HepG2 (cell line): Measurements from ENCODE around the gene TMEM223. TPM values are rescaled to one million over a fixed set of nuclear protein-coding genes. Genes with fewer than 3 reads are reported as not detected.

Source experiments
- EP300 ChIP-seq, 3 experiments: sonication (generic) in 1 of 3; formaldehyde crosslinking in 1 of 3; IDR thresholded peaks; 2 replicates each; pipeline versions ENCODE4 v1.5.1 to v1.6.1; 2011 to 2020; ENCODE audit warnings: low read depth in 2 of 3, low read length in 2 of 3, borderline replicate concordance in 1 of 3, improper control_type of control experiment in 1 of 3, mild to moderate bottlenecking in 1 of 3, missing genetic modification reagents in 1 of 3, moderate library complexity in 1 of 3
- IKZF4 ChIP-seq: sonication (generic); formaldehyde crosslinking; IDR thresholded peaks from 2 replicates; pipeline ENCODE4 v1.5.1; 2020; ENCODE audit warnings: borderline replicate concordance, mild to moderate bottlenecking, low read depth, missing genetic modification reagents; ENCODE audit errors: not compliant biosample characterization
- JDP2 ChIP-seq: sonication (generic); formaldehyde crosslinking; IDR thresholded peaks from 2 replicates; pipeline ENCODE4 v1.8.1; 2022; ENCODE audit warnings: missing genetic modification reagents, borderline replicate concordance
- LCORL ChIP-seq, 2 experiments: fragments of 450-650 bp in 1 of 2; sonication (generic) in 1 of 2; formaldehyde crosslinking in 1 of 2; IDR thresholded peaks; 2 replicates each; pipeline versions ENCODE4 v1.5.0 to v1.6.1; 2017 to 2020; ENCODE audit warnings: antibody characterized with exemption in 1 of 2, missing genetic modification reagents in 1 of 2
- NFRKB ChIP-seq: fragments of 450-650 bp; IDR thresholded peaks from 2 replicates; pipeline ENCODE4 v1.6.1; 2017
- NR2F6 ChIP-seq, 2 experiments: IDR thresholded peaks; 2 replicates each; pipeline ENCODE4 v1.6.1; 2016; ENCODE audit warnings: antibody characterized with exemption in 1 of 2, mild to moderate bottlenecking in 1 of 2
- SATB2 ChIP-seq: sonication (generic); formaldehyde crosslinking; IDR thresholded peaks from 2 replicates; pipeline ENCODE4 v1.5.0; 2020; ENCODE audit warnings: missing genetic modification reagents
- THYN1 ChIP-seq: sonication (generic); formaldehyde crosslinking; IDR thresholded peaks from 2 replicates; pipeline ENCODE4 v1.8.1; 2023; ENCODE audit warnings: low read depth, mild to moderate bottlenecking, moderate library complexity, missing genetic modification reagents, borderline replicate concordance
- ZNF136 ChIP-seq: sonication (generic); formaldehyde crosslinking; IDR thresholded peaks from 2 replicates; pipeline ENCODE4 v1.8.1; 2022; ENCODE audit warnings: low read depth, mild to moderate bottlenecking, moderate library complexity, missing genetic modification reagents
- ZNF335 ChIP-seq: sonication (generic); formaldehyde crosslinking; IDR thresholded peaks from 2 replicates; pipeline ENCODE4 v1.4.0; 2020; ENCODE audit warnings: missing genetic modification reagents
- ZNF33A ChIP-seq: sonication (generic); formaldehyde crosslinking; IDR thresholded peaks from 2 replicates; pipeline ENCODE4 v1.5.1; 2020; ENCODE audit warnings: missing genetic modification reagents, mild to moderate bottlenecking, moderate library complexity, borderline replicate concordance
- ZNF430 ChIP-seq: sonication (generic); formaldehyde crosslinking; IDR thresholded peaks from 2 replicates; pipeline ENCODE4 v1.9.0; 2021; ENCODE audit warnings: mild to moderate bottlenecking, missing genetic modification reagents
- ZNF446 ChIP-seq: sonication (generic); formaldehyde crosslinking; IDR thresholded peaks from 2 replicates; pipeline ENCODE4 v1.5.0; 2020; ENCODE audit warnings: mild to moderate bottlenecking, missing genetic modification reagents
- ZNF556 ChIP-seq: sonication (generic); formaldehyde crosslinking; IDR thresholded peaks from 2 replicates; pipeline ENCODE4 v1.4.0; 2020; ENCODE audit warnings: mild to moderate bottlenecking, missing genetic modification reagents, borderline replicate concordance
- polyA plus RNA-seq, 8 experiments: library from polyadenylated mRNA; depleted of rRNA in 3 of 8; stranded (reverse) in 7 of 8; unstranded in 1 of 8; fragments of >200 nt; fragmentation: Illumina TruSeq in 4 of 8; extraction: Trizol in 4 of 8; gene quantifications; 2 replicates each; pipeline versions ENCODE4 v1.2.1 to v1.2.3, GENCODE V29; 2011 to 2016; ENCODE audit warnings: low read depth in 4 of 8, missing spikeins in 1 of 8, mixed read lengths in 1 of 8; ENCODE audit not compliant: insufficient read depth in 1 of 8
- total RNA-seq, 5 experiments: library from RNA; depleted of rRNA; stranded (reverse); fragments of >200 nt; fragmentation: Illumina TruSeq; extraction: Trizol; gene quantifications; 2 replicates each; pipeline ENCODE4 v1.2.3, GENCODE V29; 2016; ENCODE audit warnings: low read depth in 1 of 5
- TF ChIP-seq, protein P1 (sequence below): sonication (generic); formaldehyde crosslinking; IDR thresholded peaks from 2 replicates; pipeline ENCODE4 v1.4.0; 2020; ENCODE audit warnings: missing genetic modification reagents
- TF ChIP-seq, protein P2 (sequence below), 2 experiments: IDR thresholded peaks; 2 replicates each; pipeline ENCODE4 v1.6.1; 2011 to 2012; ENCODE audit warnings: low read length in 2 of 2, borderline replicate concordance in 1 of 2, low read depth in 1 of 2, mild to moderate bottlenecking in 1 of 2, moderate library complexity in 1 of 2

TMEM223 gene
- total and polyA plus RNA-seq, 2 of the 13 experiments (the other 11 are each of a cell fraction or from before 2014, with no cell fraction given) = 19.5 to 24.9 TPM

DNA sequence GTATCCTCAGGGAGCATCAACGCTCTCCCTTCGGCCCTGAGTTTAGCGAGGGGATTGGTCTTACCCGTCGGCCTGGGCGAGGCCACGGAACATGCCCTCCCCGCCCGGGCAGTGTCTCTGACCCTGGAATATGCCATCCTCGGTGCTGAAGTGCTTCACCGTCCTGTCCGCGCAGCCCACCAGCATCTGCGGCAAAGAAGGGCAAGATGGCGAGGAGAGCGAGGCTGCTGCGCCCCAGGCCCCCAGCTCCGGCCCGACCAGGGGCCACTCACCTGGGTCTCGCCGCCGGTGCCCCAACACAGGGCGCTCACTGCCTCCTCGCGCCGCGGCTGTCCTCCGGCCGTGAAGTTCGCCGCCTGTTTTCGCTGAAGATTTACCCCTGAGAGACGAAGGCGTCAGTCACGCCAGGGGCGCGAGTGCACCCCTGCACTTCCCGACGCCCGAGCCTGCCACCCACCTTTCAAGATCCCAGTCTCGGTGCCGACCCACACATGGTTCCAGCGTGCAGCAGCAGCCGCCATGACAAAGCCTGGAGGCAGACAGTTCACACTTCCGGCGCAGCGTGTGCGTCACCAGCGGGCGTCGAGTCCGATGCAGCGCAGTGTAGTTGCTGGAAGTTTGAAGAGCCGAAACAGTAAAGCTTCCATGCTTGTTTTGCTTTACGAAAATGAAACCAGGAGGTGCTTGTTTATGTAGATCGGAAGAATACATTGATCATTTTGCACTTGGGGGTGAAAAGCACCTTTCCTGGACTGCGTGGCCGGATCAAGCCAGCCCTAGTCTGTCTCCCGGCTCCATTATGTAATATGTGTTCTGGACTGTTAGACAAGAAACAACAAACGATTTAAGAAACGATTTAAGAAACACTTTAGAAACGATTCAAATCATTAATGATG lies 47.5 kb upstream of the TMEM223 start, which contains the start of gene WDR74 (continued):
- TF ChIP-seq EP300 (IDR thresholded peaks at IDR 0.05; ENCODE audit: low read depth in 2 of 2, low read length in 2 of 2) (no peak; a peak in 1 of 4 replicates), EP300 (CRISPR knock-in tag; IDR thresholded peaks at IDR 0.05; ENCODE audit: borderline replicate concordance) (no peak; the same call in 1 of the 2 replicates), THYN1 (no peak), ZNF136 (CRISPR knock-in tag) (no peak), LCORL (IDR thresholded peaks at IDR 0.05) (no peak), LCORL (CRISPR knock-in tag; IDR thresholded peaks at IDR 0.05) (peak; percentile 67; the same call in 1 of the 2 replicates), NR2F6 (IDR thresholded peaks at IDR 0.05) (no peak), NR2F6 (CRISPR knock-in tag; IDR thresholded peaks at IDR 0.05) (peak; percentile 63; the same call in 1 of the 2 replicates), IKZF4 (CRISPR knock-in tag) (no peak), JDP2 (no peak), ZNF335 (CRISPR knock-in tag) (peak; percentile 72), NFRKB (peak; percentile 62), ZNF33A (CRISPR knock-in tag) (no peak), ZNF446 (CRISPR knock-in tag) (no peak), ZNF430 (CRISPR knock-in tag) (peak; percentile 46; the same call in 1 of the 2 replicates), SATB2 (CRISPR knock-in tag) (no peak), ZNF556 (CRISPR knock-in tag) (peak; percentile 69; the same call in 1 of the 2 replicates)
- TF ChIP-seq, protein P1, sequence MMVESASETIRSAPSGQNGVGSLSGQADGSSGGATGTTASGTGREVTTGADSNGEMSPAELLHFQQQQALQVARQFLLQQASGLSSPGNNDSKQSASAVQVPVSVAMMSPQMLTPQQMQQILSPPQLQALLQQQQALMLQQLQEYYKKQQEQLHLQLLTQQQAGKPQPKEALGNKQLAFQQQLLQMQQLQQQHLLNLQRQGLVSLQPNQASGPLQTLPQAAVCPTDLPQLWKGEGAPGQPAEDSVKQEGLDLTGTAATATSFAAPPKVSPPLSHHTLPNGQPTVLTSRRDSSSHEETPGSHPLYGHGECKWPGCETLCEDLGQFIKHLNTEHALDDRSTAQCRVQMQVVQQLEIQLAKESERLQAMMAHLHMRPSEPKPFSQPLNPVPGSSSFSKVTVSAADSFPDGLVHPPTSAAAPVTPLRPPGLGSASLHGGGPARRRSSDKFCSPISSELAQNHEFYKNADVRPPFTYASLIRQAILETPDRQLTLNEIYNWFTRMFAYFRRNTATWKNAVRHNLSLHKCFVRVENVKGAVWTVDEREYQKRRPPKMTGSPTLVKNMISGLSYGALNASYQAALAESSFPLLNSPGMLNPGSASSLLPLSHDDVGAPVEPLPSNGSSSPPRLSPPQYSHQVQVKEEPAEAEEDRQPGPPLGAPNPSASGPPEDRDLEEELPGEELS (CRISPR knock-in tag) = peak; percentile 46; the same call in 1 of the 2 replicates
- TF ChIP-seq, protein P2, sequence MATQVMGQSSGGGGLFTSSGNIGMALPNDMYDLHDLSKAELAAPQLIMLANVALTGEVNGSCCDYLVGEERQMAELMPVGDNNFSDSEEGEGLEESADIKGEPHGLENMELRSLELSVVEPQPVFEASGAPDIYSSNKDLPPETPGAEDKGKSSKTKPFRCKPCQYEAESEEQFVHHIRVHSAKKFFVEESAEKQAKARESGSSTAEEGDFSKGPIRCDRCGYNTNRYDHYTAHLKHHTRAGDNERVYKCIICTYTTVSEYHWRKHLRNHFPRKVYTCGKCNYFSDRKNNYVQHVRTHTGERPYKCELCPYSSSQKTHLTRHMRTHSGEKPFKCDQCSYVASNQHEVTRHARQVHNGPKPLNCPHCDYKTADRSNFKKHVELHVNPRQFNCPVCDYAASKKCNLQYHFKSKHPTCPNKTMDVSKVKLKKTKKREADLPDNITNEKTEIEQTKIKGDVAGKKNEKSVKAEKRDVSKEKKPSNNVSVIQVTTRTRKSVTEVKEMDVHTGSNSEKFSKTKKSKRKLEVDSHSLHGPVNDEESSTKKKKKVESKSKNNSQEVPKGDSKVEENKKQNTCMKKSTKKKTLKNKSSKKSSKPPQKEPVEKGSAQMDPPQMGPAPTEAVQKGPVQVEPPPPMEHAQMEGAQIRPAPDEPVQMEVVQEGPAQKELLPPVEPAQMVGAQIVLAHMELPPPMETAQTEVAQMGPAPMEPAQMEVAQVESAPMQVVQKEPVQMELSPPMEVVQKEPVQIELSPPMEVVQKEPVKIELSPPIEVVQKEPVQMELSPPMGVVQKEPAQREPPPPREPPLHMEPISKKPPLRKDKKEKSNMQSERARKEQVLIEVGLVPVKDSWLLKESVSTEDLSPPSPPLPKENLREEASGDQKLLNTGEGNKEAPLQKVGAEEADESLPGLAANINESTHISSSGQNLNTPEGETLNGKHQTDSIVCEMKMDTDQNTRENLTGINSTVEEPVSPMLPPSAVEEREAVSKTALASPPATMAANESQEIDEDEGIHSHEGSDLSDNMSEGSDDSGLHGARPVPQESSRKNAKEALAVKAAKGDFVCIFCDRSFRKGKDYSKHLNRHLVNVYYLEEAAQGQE (IDR thresholded peaks at IDR 0.05; ENCODE audit: borderline replicate concordance in 1 of 2, low read depth in 1 of 2, low read length in 2 of 2) = peak in 1 of 2 experiments; percentile 48; a peak in 1 of 4 replicates
